GM18951 (cell line): ENCODE results near the gene SRGAP1.

ENCODE experiments used
- POLR2A ChIP-seq: IDR thresholded peaks from 4 replicates; pipeline ENCODE4 v1.6.1; 2011; ENCODE audit warnings: mild to moderate bottlenecking; ENCODE audit not compliant: insufficient read length, insufficient read depth; ENCODE audit errors: extremely low read depth
- in situ Hi-C: fragments of 300-500 bp; cut with MboI; formaldehyde crosslinking; loops from one replicate; pipeline ENCODE4 v1.12.0; 2022; ENCODE audit warnings: low sequenced_read_pairs, mixed read lengths, inconsistent platforms; ENCODE audit not compliant: unreplicated experiment

The SRGAP1 gene

DNA sequence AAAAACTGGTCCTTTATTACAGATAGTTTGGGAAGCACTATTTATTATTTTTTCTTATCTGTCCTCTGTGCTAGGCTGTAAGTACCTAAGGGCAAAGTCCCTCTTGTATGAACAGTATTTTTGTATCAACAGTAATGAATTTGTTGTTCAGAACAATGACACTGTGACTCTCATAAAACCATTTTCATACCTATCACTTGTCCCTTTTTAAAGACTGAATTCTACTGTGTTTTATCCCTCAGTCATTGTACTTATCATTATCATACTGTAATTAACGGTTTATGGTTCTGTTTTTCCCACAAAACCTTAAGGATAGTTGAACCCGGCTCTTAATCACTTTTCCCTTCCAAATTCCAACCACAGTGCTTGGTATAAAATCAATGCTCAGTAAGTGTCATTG lies 69.4 kb downstream of the SRGAP1 start:
- TF ChIP-seq POLR2A = no peak
- in situ Hi-C loops = no loop called here

GRCh38 chr12:63915105-63915800 lies 70.8 kb downstream of the SRGAP1 start:
- no peak for TF ChIP-seq POLR2A
- in situ Hi-C loops = no loop called here

GRCh38 chr12:63916561-63917476 lies 72.3 kb downstream of the SRGAP1 start:
- in situ Hi-C loops = no loop called here
- TF ChIP-seq POLR2A = no peak

- in situ Hi-C loops = no loop called here
- no peak for TF ChIP-seq POLR2A
Measured at GRCh38 chr12:63917477-63917862, 73.0 kb downstream of the SRGAP1 start.

GRCh38 chr12:63917864-63918799 lies 73.6 kb downstream of the SRGAP1 start:
- in situ Hi-C loops = no loop called here
- no peak for TF ChIP-seq POLR2A

DNA sequence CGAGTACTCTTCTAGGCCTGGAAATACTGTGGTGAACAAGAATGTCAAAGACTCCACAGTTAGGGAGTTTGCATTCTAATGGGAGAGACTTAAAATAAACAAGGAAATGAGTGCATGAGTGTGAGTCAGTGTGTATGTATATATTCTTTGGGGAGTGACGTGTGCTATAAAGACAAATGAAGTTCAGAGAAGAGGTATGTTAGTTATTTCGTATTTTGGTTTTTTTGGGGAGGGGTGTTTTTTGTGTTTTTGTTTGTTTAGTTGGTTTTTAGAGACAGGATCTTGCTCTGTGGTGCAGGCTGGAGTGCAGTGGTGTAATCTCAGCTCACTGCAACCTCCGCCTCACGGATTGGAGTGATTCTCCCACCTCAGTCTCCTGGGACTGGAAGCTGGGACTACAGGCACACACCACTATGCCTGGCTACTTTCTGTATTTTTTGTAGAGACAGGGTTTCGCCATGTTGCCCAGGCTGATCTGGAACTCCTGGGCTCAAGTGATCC lies 74.3 kb downstream of the SRGAP1 start:
- no peak for TF ChIP-seq POLR2A

DNA sequence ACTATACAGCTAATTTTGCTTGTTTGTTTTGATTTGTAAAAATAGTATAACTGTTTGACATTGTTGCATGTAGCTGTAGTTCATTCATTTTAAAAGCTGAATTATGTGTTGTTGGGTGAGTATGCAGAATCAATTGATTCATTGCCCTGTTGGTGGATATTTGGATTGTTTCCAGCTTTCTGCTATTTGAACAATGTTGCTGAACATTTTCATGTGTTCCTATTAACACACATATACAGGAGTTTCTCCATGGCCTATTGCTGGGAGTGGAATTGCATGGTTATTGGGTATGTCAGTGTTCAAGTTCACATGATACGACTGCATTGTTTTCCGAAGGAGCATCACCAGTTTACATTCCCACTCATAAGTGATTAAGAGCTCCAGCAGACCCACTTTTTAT lies 75.3 kb downstream of the SRGAP1 start:
- in situ Hi-C loops = no loop called here
- no peak for TF ChIP-seq POLR2A

More for the DNA sequence above, 74.3 kb downstream of the SRGAP1 start:
- in situ Hi-C loops = no loop called here

DNA sequence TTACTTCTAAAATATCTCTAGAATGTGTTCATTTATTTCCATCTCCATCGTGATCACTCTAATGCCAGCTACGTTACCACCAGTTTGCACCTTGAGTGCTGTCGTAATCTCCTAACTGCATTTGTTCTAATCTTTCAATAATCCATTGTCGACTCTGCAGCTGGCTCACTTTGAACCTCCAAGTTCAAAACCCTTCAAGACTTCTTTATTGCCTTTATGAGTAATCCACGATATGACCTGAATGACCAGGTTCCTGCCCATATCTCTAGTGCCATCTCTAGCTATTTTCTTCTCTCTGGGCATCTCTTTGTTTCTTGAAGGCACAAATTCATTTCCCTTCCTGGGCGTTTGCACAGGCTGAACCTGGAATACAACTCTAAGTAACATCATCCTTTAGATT lies 76.7 kb downstream of the SRGAP1 start:
- in situ Hi-C loops = no loop called here
- no peak for TF ChIP-seq POLR2A

- no peak for TF ChIP-seq POLR2A
- in situ Hi-C loops = no loop called here
Measured at GRCh38 chr12:63922474-63922873, 78.0 kb downstream of the SRGAP1 start.

DNA sequence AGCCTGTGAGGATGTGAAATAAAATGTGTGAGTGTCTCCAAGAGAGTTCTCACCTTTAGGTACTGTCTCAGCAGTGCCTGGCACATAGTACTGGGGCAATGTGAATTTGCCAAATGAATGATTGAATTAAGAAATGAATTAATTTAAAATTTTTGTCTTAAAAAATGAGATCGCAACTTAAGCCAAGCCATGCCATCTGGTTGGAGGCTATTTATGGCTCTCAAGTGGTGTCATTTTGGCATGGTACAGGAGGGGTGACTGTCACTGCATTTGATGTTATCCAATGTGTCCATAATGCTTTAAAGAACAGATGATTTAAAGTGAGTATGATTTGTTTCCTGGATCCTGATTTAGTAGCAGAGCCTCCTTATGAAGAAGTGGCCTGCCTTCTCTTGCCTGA lies 80.3 kb downstream of the SRGAP1 start:
- in situ Hi-C loops = no loop called here
- no peak for TF ChIP-seq POLR2A

- in situ Hi-C loops = no loop called here
- TF ChIP-seq POLR2A = no peak
Measured at GRCh38 chr12:63927511-63927910, 83.0 kb downstream of the SRGAP1 start.

DNA sequence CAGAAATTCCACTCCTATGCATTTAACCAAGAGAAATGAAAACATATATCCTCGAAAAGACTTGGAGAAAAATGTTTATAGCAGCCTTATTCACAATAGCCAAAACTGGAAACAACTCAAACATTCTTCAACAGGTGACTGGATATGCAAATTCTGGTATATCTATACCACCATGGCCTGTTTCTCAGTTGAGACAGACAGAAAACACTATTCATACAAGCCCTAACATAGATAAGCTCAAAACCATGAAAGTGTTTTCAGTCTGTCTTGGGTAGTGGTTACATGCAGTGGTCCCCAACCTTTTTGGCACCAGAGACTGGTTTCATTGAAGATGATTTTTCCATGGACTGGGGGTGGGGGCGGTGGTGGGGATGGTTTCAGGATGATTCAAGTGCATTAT lies 83.8 kb downstream of the SRGAP1 start:
- TF ChIP-seq POLR2A = no peak
- in situ Hi-C loops = no loop called here

GRCh38 chr12:63929426-63929825 lies 84.9 kb downstream of the SRGAP1 start:
- in situ Hi-C loops = no loop called here
- no peak for TF ChIP-seq POLR2A
